GM21381 (cell line): ENCODE data around the gene PPP2R5C.
A peak's percentile ranks its signal among the peaks of the same experiment; 100 is the strongest.

ENCODE experiments used
- ATAC-seq: cut with Tn5 transposase; IDR thresholded peaks from one replicate; pipeline ENCODE4 v1.9.1; 2021; ENCODE audit warnings: mild to moderate bottlenecking, moderate library complexity; ENCODE audit not compliant: unreplicated experiment

The PPP2R5C gene

DNA sequence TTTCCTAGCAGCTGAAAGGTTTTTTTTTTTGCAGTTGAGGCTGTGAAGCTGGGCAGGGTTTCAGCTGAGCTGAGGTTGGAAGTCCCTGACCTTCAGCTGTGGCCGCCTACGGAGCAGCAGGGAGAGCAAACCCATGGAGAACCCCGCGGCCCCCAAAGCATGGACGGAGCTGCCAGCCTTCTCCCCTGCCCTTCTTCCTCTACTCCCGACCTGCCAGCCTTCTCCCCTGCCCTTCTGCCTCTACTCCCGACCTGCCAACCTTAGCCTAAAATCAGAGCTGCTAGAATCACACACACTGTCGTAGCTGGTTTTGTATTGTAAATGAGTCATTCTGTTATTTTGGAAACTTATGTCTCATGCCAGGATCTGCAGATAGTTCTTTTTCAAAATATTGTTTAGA is 74.6 kb downstream of the PPP2R5C start:
- no peak for ATAC-seq

DNA sequence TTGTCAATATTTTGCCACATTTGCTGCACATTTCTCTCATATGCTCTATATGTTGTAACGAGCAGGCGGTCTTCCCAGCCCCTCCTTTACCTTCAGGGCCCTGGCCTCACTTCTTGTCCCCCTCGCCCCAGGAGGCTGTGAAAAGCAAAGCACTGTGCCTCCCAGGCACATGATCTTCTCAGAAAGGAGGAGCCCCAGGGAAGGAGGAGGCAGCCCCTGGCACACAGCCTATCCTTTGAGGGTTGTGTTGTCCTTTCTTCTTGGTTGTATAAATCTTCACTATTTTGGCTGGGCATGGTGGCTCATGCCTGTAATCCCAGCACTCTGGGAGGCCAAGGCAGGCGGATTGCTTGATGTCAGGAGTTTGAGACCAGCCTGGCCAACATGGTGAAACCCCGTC is 77.0 kb downstream of the PPP2R5C start:
- no peak for ATAC-seq

DNA sequence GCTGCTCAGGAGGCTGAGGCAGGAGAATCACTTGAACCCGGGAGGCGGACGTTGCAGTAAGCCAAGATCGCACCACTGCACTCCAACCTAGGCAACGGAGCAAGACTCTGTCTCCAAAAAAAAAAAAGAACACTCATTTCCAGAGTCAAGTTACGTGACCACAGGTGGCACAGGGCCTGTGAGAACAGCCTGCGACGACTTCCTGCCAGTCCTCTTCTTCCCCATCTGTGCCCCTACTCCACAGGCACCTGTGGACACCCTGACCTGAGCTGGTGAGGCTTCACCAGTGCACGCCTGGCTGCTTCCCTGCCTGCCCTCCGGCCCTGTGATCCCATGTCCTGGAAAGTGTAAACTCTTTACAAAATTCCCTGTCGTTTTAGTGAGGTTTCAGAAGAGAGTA is 77.7 kb downstream of the PPP2R5C start:
- ATAC-seq, result peak; percentile 54

GRCh38 chr14:101839661-101840060 is 78.2 kb downstream of the PPP2R5C start:
- ATAC-seq, result no peak

GRCh38 chr14:101840649-101841369 is 79.3 kb downstream of the PPP2R5C start:
- ATAC-seq, result no peak

DNA sequence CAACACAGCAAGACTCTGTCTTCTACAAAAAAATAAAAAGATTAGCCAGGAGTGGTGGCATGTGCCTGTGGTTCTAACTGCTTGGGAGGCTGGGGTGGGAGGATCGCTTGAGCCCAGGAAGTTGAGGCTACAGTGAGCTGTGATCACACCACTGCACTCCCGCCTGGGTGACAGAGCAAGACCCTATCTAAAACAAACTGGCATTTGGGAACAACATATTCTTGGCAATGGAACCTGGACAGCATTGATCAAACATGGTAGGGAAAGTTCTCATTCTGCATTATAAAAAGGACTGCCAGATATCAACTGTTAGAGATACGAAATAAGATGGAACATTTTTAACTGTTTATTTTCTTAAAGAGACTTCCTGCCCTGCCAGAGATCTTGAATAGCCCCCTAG is 81.5 kb downstream of the PPP2R5C start:
- ATAC-seq, result no peak

GRCh38 chr14:101843665-101844064 is 82.2 kb downstream of the PPP2R5C start:
- peak; percentile 64 for ATAC-seq

GRCh38 chr14:101844219-101844618 is 82.7 kb downstream of the PPP2R5C start:
- no peak for ATAC-seq

GRCh38 chr14:101844751-101845150 is 83.2 kb downstream of the PPP2R5C start:
- no peak for ATAC-seq

- ATAC-seq, result no peak
These were observed 84.0 kb downstream of the PPP2R5C start for GRCh38 chr14:101845496-101845895.

- ATAC-seq, result no peak
These were observed 84.4 kb downstream of the PPP2R5C start for GRCh38 chr14:101845896-101846295.

DNA sequence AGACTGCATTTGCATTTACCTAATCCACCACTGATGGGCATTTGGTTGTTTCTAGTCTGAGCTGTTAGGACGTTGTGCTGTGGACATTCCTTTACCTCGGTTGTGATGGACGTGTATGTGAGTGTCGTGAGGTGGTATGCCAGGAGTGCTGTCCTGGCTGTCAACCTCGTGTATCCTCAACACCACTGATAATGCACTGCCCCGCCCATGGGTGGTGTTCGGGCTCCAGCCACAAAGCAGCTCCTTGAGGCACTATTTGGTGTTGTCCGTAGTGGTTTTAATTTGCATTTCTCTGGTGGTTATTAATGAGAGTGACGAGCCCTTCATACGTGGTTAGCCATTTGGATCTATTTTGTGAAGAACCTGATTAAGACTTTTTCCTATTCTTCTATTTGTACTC is 87.6 kb downstream of the PPP2R5C start:
- ATAC-seq, result peak; percentile 76

GRCh38 chr14:101849640-101850039 is 88.1 kb downstream of the PPP2R5C start:
- ATAC-seq, result no peak

DNA sequence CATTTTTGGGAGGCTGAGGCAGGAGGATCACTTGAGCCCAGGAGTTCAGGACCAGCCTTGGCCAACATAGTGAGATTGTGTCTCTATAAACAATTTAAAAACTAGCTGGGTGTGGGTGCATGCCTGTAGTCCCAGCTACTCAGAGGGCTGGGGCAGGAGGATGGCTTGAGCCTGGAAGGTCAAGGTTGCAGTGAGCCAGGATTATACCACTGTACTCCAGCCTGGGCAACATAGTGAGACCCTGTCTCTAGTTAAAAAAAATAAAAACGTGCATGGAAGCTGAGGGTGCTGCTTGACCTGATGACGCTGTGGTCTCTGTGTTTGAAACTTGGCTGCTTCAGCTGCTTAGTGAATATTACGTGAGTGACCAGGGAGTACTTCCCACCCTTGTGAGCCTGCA is 89.7 kb downstream of the PPP2R5C start:
- no peak for ATAC-seq

GRCh38 chr14:101851736-101852405 is 90.4 kb downstream of the PPP2R5C start:
- no peak for ATAC-seq

GRCh38 chr14:101852785-101853184 is 91.3 kb downstream of the PPP2R5C start:
- ATAC-seq, result no peak

- ATAC-seq, result no peak
These were observed 92.0 kb downstream of the PPP2R5C start for GRCh38 chr14:101853455-101854018.

- ATAC-seq, result no peak
These were observed 92.9 kb downstream of the PPP2R5C start for GRCh38 chr14:101854366-101854765.

DNA sequence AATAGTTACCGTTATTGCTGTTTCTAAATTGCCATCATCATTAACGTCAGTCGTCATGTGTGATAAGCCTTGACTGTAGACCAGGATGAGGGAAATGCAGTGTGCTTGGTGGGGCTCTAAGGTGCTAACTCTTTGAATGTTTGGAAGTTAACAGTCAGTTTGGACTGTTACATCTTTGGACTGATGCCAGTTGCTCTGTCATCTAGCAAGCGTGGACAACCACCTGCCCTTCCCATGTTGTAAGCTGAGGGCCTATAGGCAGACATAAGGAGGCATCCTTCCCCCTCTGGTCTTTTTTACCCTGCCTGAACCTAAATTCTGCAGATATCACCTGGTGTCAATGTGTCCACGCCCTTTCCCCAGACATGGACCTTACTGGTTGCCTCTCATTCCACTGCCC is 94.4 kb downstream of the PPP2R5C start:
- ATAC-seq, result no peak

GRCh38 chr14:101856536-101856935 is 95.0 kb downstream of the PPP2R5C start:
- no peak for ATAC-seq

DNA sequence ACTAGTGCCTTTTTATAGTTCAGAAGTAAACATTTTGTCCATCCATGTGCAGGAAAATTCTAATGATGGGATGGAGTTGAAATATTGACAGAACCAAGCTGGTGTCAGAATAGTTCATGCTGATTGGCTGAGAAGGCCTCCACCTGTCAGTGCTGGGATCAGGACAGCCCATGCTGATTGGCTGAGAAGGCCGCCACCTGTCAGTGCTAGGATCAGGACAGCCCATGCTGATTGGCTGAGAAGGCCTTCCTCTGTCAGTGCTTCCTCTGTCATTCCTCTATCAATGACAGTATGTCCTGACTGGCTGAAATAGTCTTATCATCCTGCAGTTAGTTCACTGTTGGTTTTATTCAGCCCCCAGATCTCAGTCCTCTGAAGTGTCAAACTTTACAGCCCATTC is 95.7 kb downstream of the PPP2R5C start:
- no peak for ATAC-seq

- no peak for ATAC-seq
These were observed 97.5 kb downstream of the PPP2R5C start for GRCh38 chr14:101858791-101859537.
